ENCODE data around the gene TM4SF4. TPM values are rescaled to one million over a fixed set of nuclear protein-coding genes. Genes with fewer than 3 reads are reported as not detected.

Gene TM4SF4
- total RNA-seq, 1 donor from 2014 or later, result not detected

DNA sequence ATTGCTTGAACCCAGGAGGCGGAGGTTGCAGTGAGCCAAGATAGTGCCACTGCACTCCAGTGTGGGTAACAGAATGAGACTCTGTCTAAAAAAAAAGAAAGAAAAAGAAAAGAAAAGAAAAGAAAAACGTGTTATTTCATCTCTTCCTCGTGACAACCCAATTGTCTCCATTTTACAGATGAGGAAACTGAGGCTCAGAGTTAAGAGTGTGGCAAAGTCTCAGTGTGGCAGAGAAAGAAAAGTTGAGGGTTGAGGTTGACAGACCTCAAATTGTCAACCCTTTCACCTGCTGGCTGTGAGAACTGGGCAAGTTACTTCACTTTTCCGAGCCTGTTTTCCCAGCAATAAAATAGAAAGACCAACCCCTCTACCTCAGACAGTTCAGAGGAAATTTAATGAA, 59.6 kb downstream of the TM4SF4 start:
- no peak for DNase-seq (ENCODE audit: low read depth)
- Histone ChIP-seq H3K27me3 (ENCODE audit: control insufficient read depth, insufficient read depth, low read length) (no peaks in the 10 kb centered on the region), H3K36me3 (ENCODE audit: control insufficient read depth, insufficient read depth, low read length) (no peaks in the 10 kb centered on the region), H3K4me3 (ENCODE audit: low read depth, low read length) (no peak overlapping the region)
- TF ChIP-seq, protein P1, sequence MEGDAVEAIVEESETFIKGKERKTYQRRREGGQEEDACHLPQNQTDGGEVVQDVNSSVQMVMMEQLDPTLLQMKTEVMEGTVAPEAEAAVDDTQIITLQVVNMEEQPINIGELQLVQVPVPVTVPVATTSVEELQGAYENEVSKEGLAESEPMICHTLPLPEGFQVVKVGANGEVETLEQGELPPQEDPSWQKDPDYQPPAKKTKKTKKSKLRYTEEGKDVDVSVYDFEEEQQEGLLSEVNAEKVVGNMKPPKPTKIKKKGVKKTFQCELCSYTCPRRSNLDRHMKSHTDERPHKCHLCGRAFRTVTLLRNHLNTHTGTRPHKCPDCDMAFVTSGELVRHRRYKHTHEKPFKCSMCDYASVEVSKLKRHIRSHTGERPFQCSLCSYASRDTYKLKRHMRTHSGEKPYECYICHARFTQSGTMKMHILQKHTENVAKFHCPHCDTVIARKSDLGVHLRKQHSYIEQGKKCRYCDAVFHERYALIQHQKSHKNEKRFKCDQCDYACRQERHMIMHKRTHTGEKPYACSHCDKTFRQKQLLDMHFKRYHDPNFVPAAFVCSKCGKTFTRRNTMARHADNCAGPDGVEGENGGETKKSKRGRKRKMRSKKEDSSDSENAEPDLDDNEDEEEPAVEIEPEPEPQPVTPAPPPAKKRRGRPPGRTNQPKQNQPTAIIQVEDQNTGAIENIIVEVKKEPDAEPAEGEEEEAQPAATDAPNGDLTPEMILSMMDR (IDR thresholded peaks at IDR 0.05; ENCODE audit: insufficient read depth, low read length, poor library complexity, severe bottlenecking), result no peak

DNA sequence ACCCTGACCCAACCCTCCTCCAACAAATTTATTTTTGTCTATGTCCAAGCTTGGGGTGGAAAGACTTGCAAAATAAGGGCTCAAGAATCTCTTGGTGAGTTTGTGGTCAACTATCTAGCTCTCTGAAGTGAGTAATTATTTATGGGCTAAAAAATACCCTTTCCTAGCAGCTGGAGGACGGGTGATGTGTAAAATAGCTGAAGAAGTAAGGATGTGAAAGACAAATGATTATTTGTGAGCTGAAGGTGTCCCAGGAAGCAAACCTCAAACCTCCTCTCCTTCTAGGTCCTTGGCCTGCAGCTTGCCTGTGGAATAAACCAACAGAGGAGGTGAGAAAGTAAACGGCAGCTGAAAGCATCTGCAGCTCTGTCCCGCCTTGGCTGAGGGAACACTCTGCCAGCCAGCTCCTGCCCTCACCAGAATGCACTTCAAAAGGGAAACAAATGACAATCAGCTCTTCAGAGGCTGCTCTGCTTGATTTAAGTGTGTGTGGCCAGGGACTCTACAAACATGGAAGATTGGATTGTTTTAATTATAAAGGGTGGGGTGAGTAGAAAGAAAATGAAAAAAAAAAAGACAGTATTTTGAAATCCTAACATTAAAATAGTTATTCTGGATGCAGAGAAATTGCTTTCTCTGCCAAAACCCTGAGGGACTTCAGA, 60.3 kb downstream of the TM4SF4 start:
- no peaks in the 10 kb centered on the region for H3K36me3 ChIP-seq (ENCODE audit: control insufficient read depth, insufficient read depth, low read length)
- no peak for DNase-seq (ENCODE audit: low read depth)
- H3K4me3 ChIP-seq (ENCODE audit: low read depth, low read length), result no peak overlapping the region
- H3K27me3 ChIP-seq (ENCODE audit: control insufficient read depth, insufficient read depth, low read length), result no peaks in the 10 kb centered on the region
- TF ChIP-seq, protein P1 (IDR thresholded peaks at IDR 0.05; ENCODE audit: insufficient read depth, low read length, poor library complexity, severe bottlenecking), result no peak

DNA sequence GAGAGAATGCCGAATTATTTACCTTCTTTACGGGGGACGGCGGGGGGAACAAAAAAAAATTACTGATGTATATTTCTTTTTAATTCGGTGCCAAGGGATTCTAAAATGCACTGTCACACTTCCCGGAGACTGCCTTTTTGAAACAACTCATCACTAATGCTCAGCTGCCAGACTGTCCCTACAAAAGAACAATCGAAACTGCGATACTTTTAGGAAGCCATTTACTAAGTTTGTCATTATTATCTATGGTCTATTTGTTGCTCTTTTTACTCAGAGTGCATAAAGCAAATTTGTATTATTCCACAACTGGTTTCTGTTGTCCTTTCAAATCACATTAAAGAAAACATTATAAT, 60.8 kb downstream of the TM4SF4 start:
- Histone ChIP-seq H3K4me3 (ENCODE audit: low read depth, low read length) (no peak overlapping the region), H3K27me3 (ENCODE audit: control insufficient read depth, insufficient read depth, low read length) (no peaks in the 10 kb centered on the region), H3K36me3 (ENCODE audit: control insufficient read depth, insufficient read depth, low read length) (no peaks in the 10 kb centered on the region)
- TF ChIP-seq, protein P1 (IDR thresholded peaks at IDR 0.05; ENCODE audit: insufficient read depth, low read length, poor library complexity, severe bottlenecking), result no peak
- no peak for DNase-seq (ENCODE audit: low read depth)

DNA sequence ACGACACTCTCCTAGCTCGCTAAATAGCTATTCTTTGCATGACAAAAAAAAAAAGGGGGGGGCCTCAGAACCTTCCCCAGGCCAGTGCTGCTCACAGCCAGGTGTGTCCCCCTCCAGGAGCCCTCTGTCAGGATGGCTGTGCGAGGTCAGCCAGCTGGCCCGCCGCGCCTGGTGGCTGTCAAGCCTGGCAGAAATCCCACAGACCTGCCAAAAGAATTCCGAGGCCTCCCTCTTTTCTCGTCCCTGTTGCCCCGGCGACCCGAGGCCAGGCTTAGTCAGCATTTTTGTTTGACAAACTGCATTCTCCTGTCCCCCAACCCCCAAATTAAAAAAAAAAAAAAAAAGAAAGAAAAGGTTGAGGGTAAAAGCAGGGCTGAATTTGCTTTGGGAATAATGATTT, 61.9 kb downstream of the TM4SF4 start:
- no peaks in the 10 kb centered on the region for H3K36me3 ChIP-seq (ENCODE audit: control insufficient read depth, insufficient read depth, low read length)
- no peaks in the 10 kb centered on the region for H3K27me3 ChIP-seq (ENCODE audit: control insufficient read depth, insufficient read depth, low read length)
- no peak for DNase-seq (ENCODE audit: low read depth)
- TF ChIP-seq, protein P1 (IDR thresholded peaks at IDR 0.05; ENCODE audit: insufficient read depth, low read length, poor library complexity, severe bottlenecking), result no peak
- H3K4me3 ChIP-seq (ENCODE audit: low read depth, low read length), result no peak overlapping the region

DNA sequence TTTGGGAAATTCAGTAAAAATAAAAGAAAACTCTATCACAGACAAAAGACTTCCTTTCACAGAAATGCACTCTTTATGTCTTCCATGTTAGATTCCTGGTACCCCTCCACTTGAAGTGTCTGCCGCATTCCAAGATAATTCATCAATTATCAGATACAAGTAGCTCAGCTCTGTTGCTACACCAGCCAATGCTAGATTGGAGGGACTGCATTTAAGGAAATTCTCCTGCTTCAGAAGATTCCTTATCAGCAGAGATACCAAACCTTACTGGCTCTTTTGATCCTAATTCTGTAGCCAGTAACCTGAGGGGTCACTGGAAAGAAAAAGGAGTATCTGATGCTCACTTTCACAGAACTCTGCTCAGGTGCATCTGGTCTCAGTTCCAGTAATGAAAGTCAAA, 63.9 kb downstream of the TM4SF4 start:
- Histone ChIP-seq H3K36me3 (ENCODE audit: control insufficient read depth, insufficient read depth, low read length) (no peaks in the 10 kb centered on the region), H3K27me3 (ENCODE audit: control insufficient read depth, insufficient read depth, low read length) (no peaks in the 10 kb centered on the region), H3K4me3 (ENCODE audit: low read depth, low read length) (no peak overlapping the region)
- TF ChIP-seq, protein P1 (IDR thresholded peaks at IDR 0.05; ENCODE audit: insufficient read depth, low read length, poor library complexity, severe bottlenecking), result no peak
- no peak for DNase-seq (ENCODE audit: low read depth)

DNA sequence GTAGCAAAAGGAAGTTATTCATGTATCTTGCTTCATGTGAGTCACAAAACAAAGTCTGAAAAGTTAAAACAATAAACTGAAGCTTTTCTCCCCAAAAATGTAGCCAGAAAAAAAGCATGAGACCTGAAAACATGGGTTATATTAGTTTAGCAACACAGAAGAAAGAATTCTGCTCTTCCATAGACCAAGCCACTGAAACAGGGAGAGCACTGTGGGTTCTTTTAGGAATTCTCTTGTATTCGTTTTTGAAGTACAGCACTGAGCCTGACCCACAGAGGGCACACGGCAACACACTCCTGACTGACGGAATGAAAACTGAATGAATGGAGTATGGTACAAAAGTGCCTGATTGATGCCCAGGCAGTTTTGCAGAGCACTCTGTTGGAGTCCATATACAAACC, 66.6 kb downstream of the TM4SF4 start:
- Histone ChIP-seq H3K4me3 (ENCODE audit: low read depth, low read length) (peak overlapping the region; percentile 45), H3K27me3 (ENCODE audit: control insufficient read depth, insufficient read depth, low read length) (no peaks in the 10 kb centered on the region), H3K36me3 (ENCODE audit: control insufficient read depth, insufficient read depth, low read length) (no peaks in the 10 kb centered on the region)
- TF ChIP-seq, protein P1 (IDR thresholded peaks at IDR 0.05; ENCODE audit: insufficient read depth, low read length, poor library complexity, severe bottlenecking), result peak; percentile 60
- no peak for DNase-seq (ENCODE audit: low read depth)
